DMS153 (cell line): ENCODE measurements around the gene PHLPP1.

ENCODE experiments used
- DNase-seq: peaks from one replicate; lab custom pipeline; 2025; lab: John Stamatoyannopoulos, UW

Gene PHLPP1

DNA sequence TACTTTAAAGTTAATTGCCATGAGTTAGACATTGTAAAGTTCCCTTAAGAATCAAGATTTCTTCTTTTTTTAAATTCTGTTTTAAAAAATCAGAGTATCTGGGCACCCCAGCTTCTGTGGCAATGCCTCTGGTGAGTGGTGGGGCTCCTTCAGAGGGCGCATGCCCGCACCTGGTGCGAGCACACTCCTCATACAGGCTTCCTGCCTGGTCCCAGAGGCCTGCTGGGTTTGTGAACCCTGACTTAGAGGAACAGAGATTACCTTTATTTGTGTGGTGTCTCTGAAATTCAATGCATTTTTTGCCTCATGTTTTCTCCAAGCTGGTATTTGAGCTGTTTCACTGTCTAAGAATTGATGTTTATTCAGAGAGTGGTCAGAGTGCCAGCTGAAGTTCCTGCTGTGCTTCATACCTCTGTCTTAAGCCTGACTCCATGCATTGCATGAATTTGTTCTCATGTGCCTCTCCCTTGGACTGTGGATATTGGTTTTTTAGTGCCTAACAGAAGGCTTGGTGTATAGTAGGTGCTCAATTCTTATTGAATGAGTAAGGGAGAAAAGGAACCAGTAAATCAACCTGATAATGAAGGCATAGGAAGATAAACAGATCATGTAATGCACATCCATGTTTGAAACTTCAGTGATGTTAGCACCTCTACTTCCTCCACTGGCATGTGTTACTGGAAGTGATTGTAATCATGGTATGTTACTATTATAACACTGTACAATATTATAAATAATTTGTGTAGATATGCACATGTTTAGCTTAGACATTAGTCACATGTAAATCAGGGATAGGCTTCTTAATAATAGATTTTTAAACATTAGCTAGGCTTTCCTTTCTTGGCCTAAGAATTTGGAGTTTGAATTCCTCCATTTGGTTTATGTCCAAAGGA lies 29.0 kb downstream of the PHLPP1 start:
- no peak for DNase-seq

DNA sequence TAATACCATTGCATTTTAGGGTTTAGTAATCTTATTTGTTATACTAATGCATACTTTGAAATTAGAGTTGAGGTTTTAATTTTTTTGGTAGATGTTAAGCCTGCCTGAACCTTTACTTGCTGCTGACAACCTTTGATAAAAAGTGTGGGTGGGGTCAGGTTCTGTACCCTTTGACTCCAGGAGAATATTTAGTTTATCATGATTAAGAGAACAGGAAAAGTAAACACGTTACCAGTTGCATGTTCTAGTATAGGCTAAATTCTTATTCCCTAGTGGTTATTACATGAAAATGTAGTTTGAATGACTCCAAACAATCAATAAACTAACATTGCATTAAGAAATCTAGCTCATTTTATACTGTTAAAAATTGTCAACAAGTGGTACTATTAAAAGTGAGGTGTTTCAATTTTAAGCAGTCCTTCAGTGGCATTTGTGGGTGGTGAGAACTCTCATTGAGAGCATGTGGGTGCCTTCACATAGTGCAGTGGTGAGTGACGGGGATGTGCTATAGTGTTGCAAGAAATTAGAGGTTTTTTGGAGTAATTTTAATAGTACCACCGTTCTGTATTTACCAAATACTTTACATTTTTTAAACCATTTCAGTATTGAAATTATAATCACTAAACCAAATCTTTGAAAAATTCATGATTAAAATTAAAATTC lies 29.9 kb downstream of the PHLPP1 start:
- no peak for DNase-seq

DNA sequence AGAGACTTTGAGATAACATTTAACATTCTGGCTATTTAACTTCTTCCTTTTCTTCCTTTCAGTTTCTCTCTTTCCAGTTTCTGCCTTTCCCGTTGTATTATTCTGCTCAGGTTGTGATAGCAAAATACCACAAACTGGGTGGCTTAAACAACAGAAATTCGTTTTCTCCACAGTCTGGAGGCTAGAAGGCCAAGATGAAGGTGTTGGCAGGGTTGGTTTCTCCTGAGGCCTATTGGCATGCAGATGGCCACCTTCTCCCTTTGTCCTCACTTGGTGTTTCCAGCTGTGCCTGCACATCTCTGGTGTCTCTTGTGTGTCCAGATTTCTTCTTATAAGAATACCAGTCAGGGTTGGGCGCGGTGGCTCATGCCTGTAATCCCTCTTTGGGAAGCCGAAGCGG lies 34.0 kb downstream of the PHLPP1 start:
- no peak for DNase-seq

DNA sequence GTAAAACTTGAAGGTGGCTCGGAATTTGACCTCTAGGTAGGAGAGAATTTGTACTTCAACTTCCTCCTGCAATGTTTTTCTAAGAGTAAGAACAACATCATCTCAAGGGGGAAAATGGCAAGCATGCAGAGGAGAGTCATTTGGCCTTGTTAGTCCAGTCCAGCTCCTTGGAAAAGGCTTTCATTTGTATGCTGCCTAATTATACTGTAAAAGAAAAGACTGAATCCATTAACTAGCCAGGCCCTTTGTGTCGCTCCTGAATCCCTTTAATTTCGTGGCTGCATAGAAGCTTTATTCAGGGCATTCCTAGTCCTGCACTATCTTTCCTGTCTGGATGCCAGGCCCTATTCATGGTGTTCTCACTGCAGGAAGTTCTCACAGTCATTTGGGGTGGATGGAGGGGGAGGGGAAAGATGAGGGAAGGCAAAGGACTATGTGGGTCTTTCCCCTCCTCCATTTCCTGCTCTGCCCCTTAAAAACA lies 36.0 kb downstream of the PHLPP1 start:
- DNase-seq: peak; percentile 53

DNA sequence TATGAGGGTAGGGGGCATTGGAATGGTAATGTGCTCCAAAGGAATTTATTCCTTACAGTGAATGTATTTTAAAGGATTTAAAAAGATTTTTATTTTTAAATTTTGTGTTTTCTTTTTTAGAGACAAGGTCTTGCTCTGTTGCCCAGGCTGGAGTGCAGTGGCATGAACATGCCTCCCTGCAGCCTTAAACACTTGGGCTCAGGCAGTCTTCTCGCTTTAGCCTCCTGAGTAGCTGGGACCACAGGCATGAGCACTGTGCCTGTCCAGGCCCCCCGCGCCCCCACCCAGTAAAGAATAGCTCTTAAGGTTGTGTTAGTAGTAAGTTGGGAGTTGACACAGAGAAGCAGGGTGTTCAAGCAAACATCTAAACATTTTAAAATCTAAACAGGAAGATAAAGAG lies 36.6 kb downstream of the PHLPP1 start:
- no peak for DNase-seq

DNA sequence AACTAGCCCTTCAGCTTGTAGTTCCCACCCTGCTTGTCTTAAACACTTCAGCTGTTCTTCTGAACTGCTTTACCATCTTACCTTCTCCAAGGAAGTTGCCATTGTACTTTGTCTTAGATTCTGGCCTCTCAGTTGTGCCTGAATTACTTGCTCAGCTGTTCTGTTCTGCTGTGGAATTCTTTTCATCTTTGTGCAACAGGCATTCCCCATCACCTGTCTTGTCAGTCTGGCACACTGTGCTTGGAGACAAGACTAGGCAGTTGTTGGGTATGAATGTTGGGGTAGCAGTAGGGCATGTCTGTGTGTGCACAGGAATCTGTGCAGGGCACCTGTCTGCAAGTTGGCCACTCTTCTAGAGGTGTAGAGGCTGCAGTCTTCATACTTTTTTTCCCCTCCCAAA lies 38.7 kb downstream of the PHLPP1 start:
- no peak for DNase-seq

DNA sequence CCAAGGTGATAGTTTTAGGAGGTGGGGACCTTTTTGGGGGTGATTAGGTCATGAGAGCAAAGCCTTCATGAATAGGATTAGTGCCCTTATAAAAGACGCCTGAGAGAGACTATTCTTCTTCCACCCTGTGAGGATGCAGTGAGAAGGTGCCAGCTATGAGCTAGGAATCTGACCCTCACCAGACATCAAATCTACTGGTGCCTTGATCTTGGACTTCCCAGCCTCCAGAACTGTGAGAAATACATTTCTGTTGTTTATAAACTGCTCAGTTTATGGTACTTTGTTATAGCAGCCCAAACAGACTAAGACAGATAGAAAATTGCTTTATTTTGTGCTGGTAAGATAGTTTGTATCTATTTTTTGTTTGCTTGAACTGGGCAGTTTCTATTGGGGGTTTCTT lies 40.1 kb downstream of the PHLPP1 start:
- no peak for DNase-seq

DNA sequence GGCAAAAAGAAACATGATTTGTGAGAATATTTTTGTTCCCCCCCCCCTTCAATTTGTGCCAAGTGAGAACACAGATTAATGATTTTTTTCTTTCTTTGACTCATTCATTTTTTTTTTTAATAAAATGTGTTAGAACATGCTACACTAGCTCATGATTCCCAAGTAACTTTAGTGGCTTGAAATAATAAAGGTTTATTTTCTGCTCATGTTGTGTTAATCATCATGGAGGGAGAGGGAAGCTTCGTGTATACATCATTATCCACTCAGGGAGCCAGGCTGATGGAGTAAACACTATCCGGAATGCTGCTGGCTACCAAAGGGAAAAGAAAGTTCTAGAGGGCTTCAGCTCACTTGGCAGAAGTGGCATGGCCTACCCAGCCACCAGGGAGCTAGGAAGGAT lies 40.6 kb downstream of the PHLPP1 start:
- no peak for DNase-seq

DNA sequence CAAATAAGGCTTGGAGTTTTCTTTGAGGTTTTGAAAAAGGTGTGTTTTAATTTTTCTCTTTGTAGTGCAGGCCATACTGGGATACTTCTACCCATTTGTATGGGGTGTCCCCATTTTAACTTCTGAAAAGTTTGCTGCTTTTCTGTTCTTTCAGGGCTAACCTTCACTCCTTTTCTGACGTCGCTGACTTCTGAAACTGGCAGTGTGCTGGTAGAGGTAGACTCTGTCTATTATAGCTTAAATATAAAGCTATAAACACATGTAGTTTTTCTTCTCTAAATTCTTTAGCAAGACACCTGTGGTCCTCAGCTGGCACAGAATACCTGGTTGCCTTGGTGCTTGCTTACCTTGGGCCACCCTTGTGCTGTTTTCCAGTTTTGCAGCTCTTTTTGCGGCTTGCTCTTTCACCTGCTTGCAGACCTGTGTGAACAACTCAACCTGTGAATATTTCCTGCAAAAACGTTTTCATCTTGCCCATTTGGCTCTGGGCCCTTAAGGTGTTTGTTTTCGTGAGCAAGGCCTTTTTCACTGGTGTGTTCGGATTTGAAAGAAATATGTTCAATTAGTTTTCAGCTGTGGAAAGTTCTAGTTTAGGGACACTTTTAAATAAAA lies 42.2 kb downstream of the PHLPP1 start:
- no peak for DNase-seq

DNA sequence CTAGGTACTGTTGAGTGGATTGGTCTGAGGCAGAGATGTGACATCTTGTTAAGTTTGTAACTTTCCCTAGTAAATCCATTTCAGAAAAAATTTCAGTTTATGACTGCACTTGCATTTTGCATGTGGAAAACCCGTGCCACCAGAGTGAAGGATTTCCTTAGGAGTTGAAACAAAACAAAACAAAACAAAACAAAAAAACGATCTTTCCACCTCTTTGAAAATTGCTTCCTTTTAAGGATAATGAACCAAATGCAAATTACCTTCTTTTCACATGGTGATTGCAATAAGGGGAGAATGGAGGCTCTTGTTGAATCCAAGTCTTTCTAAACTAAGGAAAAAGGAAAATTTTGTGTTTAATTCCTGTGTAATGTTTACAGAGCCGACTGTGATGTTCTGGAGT lies 43.2 kb downstream of the PHLPP1 start:
- DNase-seq: no peak

DNA sequence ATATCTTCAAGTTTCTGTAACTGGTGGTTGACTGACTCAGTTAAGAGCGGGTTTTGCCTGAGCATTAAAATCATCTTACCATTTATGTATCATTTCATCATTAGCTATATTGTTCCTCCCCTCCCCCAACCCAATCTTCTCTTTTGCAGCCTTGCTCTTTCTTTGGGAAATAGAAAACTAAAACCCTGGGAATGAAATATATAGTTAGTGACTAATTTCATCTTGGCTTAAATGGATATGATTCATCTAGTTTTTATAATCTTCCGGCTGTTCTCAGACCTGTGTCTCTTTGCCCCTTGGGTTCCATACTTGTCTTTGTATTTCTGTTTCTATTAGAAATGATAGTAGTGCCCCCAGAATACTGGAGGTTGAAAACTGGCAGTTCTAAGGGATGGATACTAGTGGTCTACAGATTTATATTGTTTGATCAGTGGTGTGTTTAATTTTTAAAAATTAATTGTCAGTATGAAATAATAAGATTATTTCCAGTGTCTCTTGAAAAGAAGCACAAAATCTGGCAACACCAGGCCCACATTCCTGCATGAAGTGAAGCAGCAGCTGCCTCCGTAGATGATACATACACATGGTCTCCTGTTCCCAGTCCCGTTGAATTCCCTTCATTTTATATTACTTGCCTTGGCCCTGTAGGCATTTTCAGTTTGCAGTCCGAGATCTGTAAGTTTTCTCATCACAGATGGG lies 44.5 kb downstream of the PHLPP1 start:
- no peak for DNase-seq

DNA sequence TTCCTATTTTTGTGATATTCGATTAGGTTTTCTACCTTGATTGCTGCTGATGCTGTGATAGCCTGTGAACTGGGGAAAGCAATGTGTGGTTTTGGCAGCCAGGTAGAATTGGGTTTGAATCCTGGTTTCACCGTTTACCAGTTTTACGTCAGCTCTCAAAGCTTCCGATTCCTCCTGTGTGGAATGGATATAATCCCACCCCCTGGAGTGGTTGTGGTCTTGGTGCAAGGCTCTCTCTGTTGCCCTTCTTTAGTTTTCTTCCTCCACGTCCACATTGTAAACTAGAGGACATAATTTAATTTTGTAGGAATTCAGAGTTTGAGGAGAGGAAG lies 45.0 kb downstream of the PHLPP1 start:
- DNase-seq: no peak

DNA sequence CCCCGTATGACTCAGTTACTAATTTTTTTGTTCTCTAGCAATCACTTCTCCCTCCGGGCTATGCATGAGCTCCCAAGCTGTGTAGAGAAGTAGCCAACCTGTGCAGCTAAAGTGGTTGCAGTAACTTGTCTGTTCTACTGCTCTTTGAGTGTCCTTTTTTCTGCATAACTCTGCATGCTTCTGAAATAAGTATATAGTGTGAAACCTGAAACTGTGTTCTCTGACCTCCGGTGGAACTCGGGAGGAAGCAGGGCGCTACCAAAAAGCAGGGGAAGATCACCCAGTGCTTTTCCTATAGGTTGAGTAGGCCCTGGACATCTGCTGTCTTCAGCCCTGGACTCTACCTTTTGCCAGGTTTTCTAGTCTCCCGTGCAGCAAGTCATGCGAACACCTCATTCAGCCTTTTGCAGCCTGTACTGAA lies 47.8 kb downstream of the PHLPP1 start:
- DNase-seq: no peak

DNA sequence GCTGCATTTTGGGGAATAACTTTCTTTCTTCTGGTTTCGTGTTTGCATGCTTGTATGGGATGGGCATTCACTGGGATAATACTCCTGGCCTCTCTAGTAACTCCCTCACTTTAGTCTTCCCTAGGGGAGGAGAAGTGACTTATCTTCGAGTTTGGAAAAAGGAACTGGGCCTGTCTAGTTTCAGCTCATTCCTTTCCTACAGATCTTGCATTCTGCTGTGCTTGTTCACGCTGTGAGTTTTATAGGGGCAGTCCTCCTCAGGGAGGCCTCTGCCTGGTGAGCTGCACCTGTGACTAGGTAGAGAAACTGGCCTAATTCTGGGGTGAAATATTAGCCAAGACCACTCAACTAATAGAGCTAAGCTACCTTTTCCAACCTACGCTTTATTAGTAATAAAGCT lies 50.9 kb downstream of the PHLPP1 start:
- no peak for DNase-seq

DNA sequence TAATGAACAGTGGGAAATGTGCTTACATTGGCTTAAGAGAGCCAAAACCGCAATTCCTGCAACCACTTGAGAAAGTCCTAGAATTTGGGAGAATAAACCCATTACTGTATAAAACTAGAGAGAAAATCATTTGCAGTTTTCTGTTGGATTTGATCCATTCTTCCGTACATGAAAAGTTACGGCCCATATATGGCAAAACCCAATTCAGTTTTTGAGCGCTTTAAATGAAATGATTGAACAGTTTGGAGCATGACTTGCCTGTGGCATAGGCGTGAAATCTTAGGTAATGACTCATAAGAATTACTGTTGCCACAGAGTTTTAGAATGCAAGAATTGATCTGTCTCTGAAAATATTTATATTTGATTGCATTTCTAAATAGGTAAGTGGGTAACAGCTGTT lies 52.0 kb downstream of the PHLPP1 start:
- DNase-seq: no peak

DNA sequence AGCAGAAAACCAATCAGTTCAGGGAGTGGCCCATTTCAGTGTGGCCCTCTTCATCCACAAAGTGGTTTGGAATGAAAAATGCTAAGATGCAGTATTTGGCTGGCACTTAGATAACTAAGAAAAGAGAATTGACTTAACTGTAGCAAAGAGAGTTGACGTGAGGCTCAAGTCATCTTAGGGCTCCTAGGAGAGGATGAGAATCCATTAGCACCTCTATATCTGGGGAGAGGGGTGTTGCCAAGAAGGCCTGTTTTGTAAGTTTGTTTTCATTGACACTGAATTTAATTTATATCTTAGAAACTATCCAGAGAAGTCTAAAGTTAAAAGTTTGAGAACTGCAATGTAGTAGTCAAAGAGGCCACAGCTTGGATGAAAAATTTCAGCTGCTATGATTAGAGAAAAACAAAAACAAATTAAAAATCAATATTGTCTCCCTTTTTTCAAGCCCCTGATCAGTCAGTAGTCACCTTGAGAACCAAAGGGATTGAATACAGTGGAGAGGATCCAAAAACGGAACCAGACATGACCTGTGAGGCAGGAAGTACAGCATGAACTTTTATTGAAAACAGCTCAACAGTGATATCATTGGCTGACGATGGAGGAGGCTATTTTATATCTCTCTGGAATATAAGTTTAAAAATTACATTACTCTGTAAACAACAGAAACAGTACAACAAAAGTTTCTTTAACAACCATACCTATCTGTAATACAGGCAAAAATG lies 52.7 kb downstream of the PHLPP1 start:
- no peak for DNase-seq

DNA sequence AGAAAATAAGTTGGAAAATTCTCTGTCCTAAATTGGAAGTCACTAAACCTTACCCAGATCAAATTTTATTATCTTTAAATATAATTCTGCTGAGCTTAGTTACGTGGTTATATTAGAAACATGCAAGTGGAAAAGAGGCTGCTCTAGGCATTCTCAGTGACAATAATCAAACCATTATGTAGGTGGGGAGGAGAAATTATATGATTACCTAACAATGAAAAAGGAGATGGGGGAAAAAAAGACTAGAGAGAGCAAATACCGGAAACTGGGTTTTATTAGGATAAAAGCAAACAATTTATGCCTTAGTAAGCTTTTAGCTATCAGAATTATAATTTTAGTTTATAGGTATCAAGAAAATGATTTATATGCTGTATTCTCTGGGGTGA lies 53.2 kb downstream of the PHLPP1 start:
- peak; percentile 4 for DNase-seq

DNA sequence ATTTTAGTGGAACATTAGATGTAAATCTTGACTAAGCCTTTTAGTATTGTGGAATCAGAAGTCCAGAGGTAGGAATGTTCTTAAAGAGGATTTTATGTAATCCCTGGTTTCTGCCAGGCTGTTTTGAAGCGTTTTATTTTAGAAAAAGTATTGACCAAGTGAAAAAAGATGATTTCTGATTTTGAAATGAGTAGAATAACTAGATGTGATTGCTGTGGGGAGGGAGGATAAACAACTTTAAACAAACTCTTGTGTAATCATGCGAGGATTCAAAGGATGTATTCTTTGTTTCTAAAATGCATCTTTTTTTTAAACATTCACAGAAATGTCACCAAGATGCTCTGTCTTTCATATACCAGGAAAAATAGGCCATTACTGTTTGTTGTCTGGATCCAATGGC lies 53.9 kb downstream of the PHLPP1 start:
- no peak for DNase-seq

DNA sequence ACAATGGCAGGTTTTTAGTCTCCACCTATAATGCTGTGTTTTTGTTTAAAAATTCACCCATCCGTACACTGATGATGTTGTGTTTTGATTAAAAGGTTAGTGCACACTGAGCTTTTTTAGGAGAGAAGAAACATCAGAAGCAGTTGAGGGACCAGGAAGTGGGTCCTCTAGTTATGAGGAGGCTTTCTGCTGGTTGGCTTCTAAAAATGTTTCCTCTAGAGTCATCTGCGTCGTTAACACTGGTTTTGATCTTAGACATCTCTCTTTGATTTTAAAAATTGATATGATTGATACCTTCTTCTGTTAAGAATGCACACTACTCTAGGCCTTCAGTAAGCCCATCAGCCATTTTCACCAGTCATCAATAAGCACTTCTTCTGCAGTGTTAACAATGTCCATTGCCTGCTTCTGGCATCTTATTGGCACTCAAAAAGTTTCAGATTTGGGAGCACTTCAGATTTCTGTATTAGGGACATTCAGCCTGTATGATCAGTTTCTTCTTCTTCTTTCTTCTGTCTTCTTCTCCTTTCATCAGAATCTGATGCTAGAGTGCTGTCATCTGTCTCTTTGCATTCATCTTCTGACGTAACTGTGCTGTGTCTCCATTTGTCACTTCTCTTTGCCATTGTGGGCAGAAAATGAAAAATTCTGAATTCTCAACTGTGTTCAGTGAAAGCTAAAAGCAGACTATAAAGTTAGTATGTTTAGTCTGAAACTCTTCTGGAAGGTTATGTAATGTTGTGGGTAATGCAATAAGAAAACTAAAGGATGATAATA lies 56.3 kb downstream of the PHLPP1 start:
- DNase-seq: no peak

DNA sequence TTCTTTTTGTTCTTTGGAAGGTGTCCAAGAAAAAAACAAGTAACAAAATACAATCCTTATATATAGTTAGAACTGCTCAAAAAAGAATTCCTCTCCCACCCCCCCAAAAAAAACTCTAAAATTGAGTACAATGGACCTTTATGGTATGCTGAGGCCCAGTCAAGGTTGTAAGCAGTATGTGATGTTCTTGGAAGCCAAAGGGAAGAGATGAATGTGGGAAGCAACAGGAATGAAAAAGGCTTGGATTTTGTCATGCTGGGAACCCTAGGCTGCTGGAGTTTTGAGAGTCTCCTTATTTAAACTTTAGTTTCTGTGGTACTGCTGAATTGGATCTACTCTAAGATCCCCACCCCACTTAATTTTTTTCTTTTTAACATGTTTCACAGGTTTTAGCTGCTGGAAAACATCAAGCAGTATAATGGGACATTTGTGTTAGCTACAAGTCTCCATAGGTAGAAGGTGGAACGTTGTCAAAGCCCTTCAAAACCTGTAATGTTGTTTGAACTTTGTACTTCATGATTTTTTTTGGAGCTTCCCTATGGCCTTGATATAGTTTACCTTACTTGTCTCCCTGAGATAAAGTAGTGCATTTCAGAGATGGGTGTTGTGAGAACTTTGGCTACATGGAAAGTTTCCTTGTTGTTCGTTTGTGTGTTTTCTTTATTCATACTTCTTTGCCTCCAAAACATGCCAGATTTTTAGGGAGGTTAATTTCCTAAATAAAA lies 57.7 kb downstream of the PHLPP1 start:
- no peak for DNase-seq
